Measurements from ENCODE around the gene ALDH3A1.

The ALDH3A1 gene

GRCh38 chr17:19724501-19725420 lies 23.3 kb downstream of the ALDH3A1 start:
- no peak overlapping the region for H3K9ac ChIP-seq (ENCODE audit: insufficient read length, low read depth)
- H3K36me3 ChIP-seq (ENCODE audit: insufficient read depth, insufficient read length, low read length): no peaks in the 10 kb centered on the region
- no peak for TF ChIP-seq SUZ12 (IDR thresholded peaks at IDR 0.05; ENCODE audit: extremely low read depth, insufficient read depth, insufficient read length)
- TF ChIP-seq YY1 (IDR thresholded peaks at IDR 0.05; ENCODE audit: insufficient read depth, insufficient read length): no peak
- no peak for TF ChIP-seq ZNF274 (IDR thresholded peaks at IDR 0.05; ENCODE audit: low read depth, low read length)
- no peak overlapping the region for H3K4me3 ChIP-seq (ENCODE audit: insufficient read length, low read depth)
- no peaks in the 10 kb centered on the region for H3K9me3 ChIP-seq (ENCODE audit: insufficient read depth, low read length)
- H3K4me1 ChIP-seq (ENCODE audit: insufficient read depth, insufficient read length): no peaks in the 10 kb centered on the region
- no peaks in the 10 kb centered on the region for H3K27me3 ChIP-seq (ENCODE audit: insufficient read depth, insufficient read length)
- DNase-seq (ENCODE audit: low read depth, low spot score): no peak

- no peak for DNase-seq (ENCODE audit: low read depth, low spot score)
- Histone ChIP-seq H3K4me3 (ENCODE audit: insufficient read length, low read depth) (no peak overlapping the region), H3K27me3 (ENCODE audit: insufficient read depth, insufficient read length) (no peaks in the 10 kb centered on the region), H3K36me3 (ENCODE audit: insufficient read depth, insufficient read length, low read length) (no peaks in the 10 kb centered on the region), H3K9ac (ENCODE audit: insufficient read length, low read depth) (no peak overlapping the region), H3K9me3 (ENCODE audit: insufficient read depth, low read length) (no peaks in the 10 kb centered on the region), H3K4me1 (ENCODE audit: insufficient read depth, insufficient read length) (no peaks in the 10 kb centered on the region)
- TF ChIP-seq ZNF274 (IDR thresholded peaks at IDR 0.05; ENCODE audit: low read depth, low read length) (no peak), SUZ12 (IDR thresholded peaks at IDR 0.05; ENCODE audit: extremely low read depth, insufficient read depth, insufficient read length) (no peak), YY1 (IDR thresholded peaks at IDR 0.05; ENCODE audit: insufficient read depth, insufficient read length) (no peak)
Measured at GRCh38 chr17:19723964-19724363, 24.1 kb downstream of the ALDH3A1 start.

- H3K9ac ChIP-seq (ENCODE audit: insufficient read length, low read depth): peak overlapping the region; percentile 10
- no peak overlapping the region for H3K4me3 ChIP-seq (ENCODE audit: insufficient read length, low read depth)
- H3K9me3 ChIP-seq (ENCODE audit: insufficient read depth, low read length): no peaks in the 10 kb centered on the region
- no peak for TF ChIP-seq SUZ12 (IDR thresholded peaks at IDR 0.05; ENCODE audit: extremely low read depth, insufficient read depth, insufficient read length)
- TF ChIP-seq ZNF274 (IDR thresholded peaks at IDR 0.05; ENCODE audit: low read depth, low read length): no peak
- no peak for TF ChIP-seq YY1 (IDR thresholded peaks at IDR 0.05; ENCODE audit: insufficient read depth, insufficient read length)
- no peak for DNase-seq (ENCODE audit: low read depth, low spot score)
- peaks cover 8% of the 10 kb centered on the region for H3K4me1 ChIP-seq (ENCODE audit: insufficient read depth, insufficient read length)
- no peaks in the 10 kb centered on the region for H3K36me3 ChIP-seq (ENCODE audit: insufficient read depth, insufficient read length, low read length)
- H3K27me3 ChIP-seq (ENCODE audit: insufficient read depth, insufficient read length): no peaks in the 10 kb centered on the region
Measured at GRCh38 chr17:19720631-19721426, 27.3 kb downstream of the ALDH3A1 start.

GRCh38 chr17:19720210-19720475 lies 28.0 kb downstream of the ALDH3A1 start:
- no peak for TF ChIP-seq ZNF274 (IDR thresholded peaks at IDR 0.05; ENCODE audit: low read depth, low read length)
- TF ChIP-seq SUZ12 (IDR thresholded peaks at IDR 0.05; ENCODE audit: extremely low read depth, insufficient read depth, insufficient read length): no peak
- no peak for TF ChIP-seq YY1 (IDR thresholded peaks at IDR 0.05; ENCODE audit: insufficient read depth, insufficient read length)
- Histone ChIP-seq H3K4me1 (ENCODE audit: insufficient read depth, insufficient read length) (peaks cover 8% of the 10 kb centered on the region), H3K9me3 (ENCODE audit: insufficient read depth, low read length) (no peaks in the 10 kb centered on the region), H3K36me3 (ENCODE audit: insufficient read depth, insufficient read length, low read length) (no peaks in the 10 kb centered on the region), H3K9ac (ENCODE audit: insufficient read length, low read depth) (no peak overlapping the region), H3K4me3 (ENCODE audit: insufficient read length, low read depth) (no peak overlapping the region), H3K27me3 (ENCODE audit: insufficient read depth, insufficient read length) (no peaks in the 10 kb centered on the region)
- DNase-seq (ENCODE audit: low read depth, low spot score): no peak

- TF ChIP-seq YY1 (IDR thresholded peaks at IDR 0.05; ENCODE audit: insufficient read depth, insufficient read length): no peak
- TF ChIP-seq SUZ12 (IDR thresholded peaks at IDR 0.05; ENCODE audit: extremely low read depth, insufficient read depth, insufficient read length): no peak
- no peak for TF ChIP-seq ZNF274 (IDR thresholded peaks at IDR 0.05; ENCODE audit: low read depth, low read length)
Measured at GRCh38 chr17:19719355-19720209, 28.5 kb downstream of the ALDH3A1 start.

GRCh38 chr17:19718613-19719354 lies 29.3 kb downstream of the ALDH3A1 start:
- no peak overlapping the region for H3K9ac ChIP-seq (ENCODE audit: insufficient read length, low read depth)
- H3K36me3 ChIP-seq (ENCODE audit: insufficient read depth, insufficient read length, low read length): no peaks in the 10 kb centered on the region
- H3K4me3 ChIP-seq (ENCODE audit: insufficient read length, low read depth): no peak overlapping the region
- TF ChIP-seq ZNF274 (IDR thresholded peaks at IDR 0.05; ENCODE audit: low read depth, low read length) (no peak), SUZ12 (IDR thresholded peaks at IDR 0.05; ENCODE audit: extremely low read depth, insufficient read depth, insufficient read length) (no peak), YY1 (IDR thresholded peaks at IDR 0.05; ENCODE audit: insufficient read depth, insufficient read length) (no peak)
- no peaks in the 10 kb centered on the region for H3K27me3 ChIP-seq (ENCODE audit: insufficient read depth, insufficient read length)
- H3K4me1 ChIP-seq (ENCODE audit: insufficient read depth, insufficient read length): peaks cover 13% of the 10 kb centered on the region
- no peaks in the 10 kb centered on the region for H3K9me3 ChIP-seq (ENCODE audit: insufficient read depth, low read length)
- DNase-seq (ENCODE audit: low read depth, low spot score): no peak

More at GRCh38 chr17:19719355-19720209, 28.5 kb downstream of the ALDH3A1 start:
- Histone ChIP-seq H3K9me3 (ENCODE audit: insufficient read depth, low read length) (no peaks in the 10 kb centered on the region), H3K27me3 (ENCODE audit: insufficient read depth, insufficient read length) (no peaks in the 10 kb centered on the region), H3K9ac (ENCODE audit: insufficient read length, low read depth) (no peak overlapping the region), H3K36me3 (ENCODE audit: insufficient read depth, insufficient read length, low read length) (no peaks in the 10 kb centered on the region), H3K4me1 (ENCODE audit: insufficient read depth, insufficient read length) (peaks cover 11% of the 10 kb centered on the region), H3K4me3 (ENCODE audit: insufficient read length, low read depth) (no peak overlapping the region)
- DNase-seq (ENCODE audit: low read depth, low spot score): no peak

Data from NT2/D1 (cell line).